LNCAP (cell line): ENCODE results near the gene PRDM16.

Experiments used
- TF ChIP-seq, protein P1 (sequence below): fragments of 450-650 bp; IDR thresholded peaks from 2 replicates; pipeline ENCODE4 v1.5.1; 2017; ENCODE audit warnings: mild to moderate bottlenecking

Gene PRDM16

DNA sequence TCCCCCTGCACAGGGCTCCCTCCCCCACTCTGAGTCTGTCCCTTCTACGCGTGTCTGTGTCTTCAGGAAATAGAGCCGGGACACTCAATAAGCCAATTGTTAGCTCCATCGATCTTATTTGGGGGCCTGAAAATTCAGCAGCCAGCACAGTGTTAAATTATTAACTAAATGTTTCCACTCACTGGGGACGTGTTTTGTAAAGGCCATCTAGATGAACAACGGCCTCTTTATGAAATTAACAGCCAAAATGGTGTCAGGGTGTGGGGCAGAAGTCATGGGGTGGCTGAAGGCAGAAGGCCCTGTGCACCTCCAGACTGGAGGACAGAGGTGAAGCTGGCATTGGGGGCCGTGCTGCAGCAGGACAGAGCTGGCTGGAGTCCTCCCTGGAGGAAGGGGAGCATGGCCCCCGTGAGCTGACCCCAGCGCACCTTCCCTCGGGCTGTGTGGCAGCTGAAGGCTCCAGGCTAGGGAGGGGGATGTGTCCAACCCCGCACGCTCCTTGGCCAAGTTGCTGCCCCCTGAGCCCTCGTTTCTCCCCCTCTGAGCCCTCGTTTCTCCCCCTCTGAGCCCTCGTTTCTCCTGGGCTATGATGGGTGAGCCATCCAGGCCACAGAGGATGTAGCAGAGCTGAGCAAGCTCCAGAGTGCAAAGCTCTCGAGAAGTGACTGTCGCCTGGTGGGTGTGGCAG, 271.7 kb downstream of the PRDM16 start:
- TF ChIP-seq, protein P1, sequence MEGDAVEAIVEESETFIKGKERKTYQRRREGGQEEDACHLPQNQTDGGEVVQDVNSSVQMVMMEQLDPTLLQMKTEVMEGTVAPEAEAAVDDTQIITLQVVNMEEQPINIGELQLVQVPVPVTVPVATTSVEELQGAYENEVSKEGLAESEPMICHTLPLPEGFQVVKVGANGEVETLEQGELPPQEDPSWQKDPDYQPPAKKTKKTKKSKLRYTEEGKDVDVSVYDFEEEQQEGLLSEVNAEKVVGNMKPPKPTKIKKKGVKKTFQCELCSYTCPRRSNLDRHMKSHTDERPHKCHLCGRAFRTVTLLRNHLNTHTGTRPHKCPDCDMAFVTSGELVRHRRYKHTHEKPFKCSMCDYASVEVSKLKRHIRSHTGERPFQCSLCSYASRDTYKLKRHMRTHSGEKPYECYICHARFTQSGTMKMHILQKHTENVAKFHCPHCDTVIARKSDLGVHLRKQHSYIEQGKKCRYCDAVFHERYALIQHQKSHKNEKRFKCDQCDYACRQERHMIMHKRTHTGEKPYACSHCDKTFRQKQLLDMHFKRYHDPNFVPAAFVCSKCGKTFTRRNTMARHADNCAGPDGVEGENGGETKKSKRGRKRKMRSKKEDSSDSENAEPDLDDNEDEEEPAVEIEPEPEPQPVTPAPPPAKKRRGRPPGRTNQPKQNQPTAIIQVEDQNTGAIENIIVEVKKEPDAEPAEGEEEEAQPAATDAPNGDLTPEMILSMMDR, result no peak

- TF ChIP-seq, protein P1, result no peak
Observed at GRCh38 chr1:3341236-3341994, 272.4 kb downstream of the PRDM16 start.

GRCh38 chr1:3342960-3343359, 274.0 kb downstream of the PRDM16 start:
- TF ChIP-seq, protein P1, result no peak

DNA sequence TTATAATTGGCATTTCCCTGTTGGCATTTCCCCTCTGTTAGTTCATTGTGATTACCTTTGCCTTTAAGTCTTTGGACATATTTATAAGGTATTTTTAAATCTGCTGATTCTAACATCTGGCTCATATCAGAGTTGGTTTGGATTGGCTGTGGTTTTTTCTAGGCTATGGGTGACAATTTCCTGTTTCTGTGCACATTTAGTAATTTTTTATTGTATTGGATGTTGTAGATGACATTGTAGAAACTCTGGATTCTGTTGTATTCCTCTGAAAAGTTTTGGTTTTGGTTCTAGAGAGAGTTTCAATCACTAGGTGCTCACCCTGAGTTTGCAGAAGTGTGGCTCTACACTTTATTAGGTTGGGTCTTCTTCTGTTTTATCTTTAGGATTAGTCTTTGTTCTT, 275.4 kb downstream of the PRDM16 start:
- TF ChIP-seq, protein P1, result no peak

- TF ChIP-seq, protein P1, result no peak
Observed at GRCh38 chr1:3345792-3346191, 276.8 kb downstream of the PRDM16 start.

DNA sequence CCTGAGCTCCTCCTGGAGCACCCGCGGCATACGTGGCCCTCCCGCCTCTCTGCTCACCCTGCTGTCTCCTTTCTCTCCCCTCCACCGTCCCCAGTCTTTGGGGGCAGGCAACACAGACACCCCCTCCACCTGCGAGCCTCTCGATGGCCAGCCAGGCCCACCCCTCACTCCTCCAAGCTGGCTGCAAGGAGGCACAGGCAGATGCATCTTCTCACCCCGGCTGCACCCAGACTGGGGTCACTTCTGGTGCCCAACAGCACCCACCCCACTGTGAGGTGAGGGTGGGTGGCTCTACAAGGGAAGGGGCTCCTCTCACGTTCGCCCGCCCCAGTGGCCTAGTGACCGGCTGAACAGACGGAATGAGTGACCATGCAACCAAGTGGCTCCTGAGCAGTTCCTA, 277.5 kb downstream of the PRDM16 start:
- TF ChIP-seq, protein P1, result no peak

DNA sequence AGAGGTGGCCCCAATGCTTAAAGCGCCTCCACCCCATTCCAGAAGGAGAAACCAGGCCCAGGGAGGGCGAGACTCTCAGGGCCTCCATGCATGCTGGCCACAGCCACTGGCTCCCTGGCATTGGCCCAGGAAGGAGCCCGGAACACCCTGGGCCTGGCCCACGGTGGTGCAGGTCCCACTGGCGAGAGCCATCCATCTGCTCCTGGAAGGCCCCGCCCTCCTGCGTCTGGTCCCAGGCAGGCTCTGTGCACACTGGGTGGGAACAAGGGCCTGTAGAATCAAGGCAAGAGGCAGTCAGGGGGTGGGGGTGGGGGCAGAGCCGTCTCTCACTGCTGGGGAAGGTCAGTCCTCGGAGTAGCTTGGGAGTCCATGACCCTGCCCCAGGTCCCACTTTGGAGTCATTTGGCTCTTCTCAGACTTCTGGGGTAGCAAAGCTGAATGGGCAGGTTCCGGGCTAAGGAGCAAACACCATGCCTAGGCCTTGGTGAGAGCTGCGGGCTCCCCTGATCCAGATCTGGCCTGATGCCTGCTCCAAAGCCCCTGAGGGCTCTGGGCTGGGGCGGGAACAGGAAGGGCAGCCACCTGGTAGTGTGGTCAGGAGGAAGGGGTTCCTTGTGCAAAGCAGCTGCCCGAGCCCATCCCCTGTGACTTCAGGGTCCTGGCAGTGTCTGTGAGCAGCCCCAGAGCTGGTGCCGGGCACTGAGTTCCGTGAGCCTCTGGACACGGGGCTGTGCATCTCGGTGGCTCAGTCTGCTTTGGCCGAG, 278.4 kb downstream of the PRDM16 start:
- TF ChIP-seq, protein P1, result no peak
